Panc1 (cell line): ENCODE measurements around the gene SP110. TPM values are rescaled to one million over a fixed set of nuclear protein-coding genes. Genes with fewer than 3 reads are reported as not detected.

Experiments used
- ATAC-seq: fragments of 200-7000 bp; cut with Tn5 transposase; 2 replicates; pipeline ENCODE4 v1.9.1; 2020; ENCODE audit warnings: mild to moderate bottlenecking, moderate library complexity
- BruUV-seq: library from RNA; stranded (reverse); fragments of 400-500 nt; replicated peaks from 2 replicates; lab custom pipeline; 2021; lab: Mats Ljungman, UMichigan
- CTCF ChIA-PET: fragments of 300-600 bp; sonication (Branson Sonifier 250); formaldehyde crosslinking; loops from one replicate; lab custom pipeline; 2022; ENCODE audit warnings: antibody characterized with exemption; lab: Charles Lee
- POLR2A ChIA-PET: fragments of 300-600 bp; sonication (Branson Sonifier 250); formaldehyde crosslinking; loops from one replicate; lab custom pipeline; 2022; ENCODE audit warnings: antibody characterized with exemption; lab: Charles Lee
- DNase-seq: peaks from one replicate; pipeline ENCODE4 v3.0.0-alpha.2; 2010; ENCODE audit warnings: low read depth, low spot score
- H3K27ac ChIP-seq: 2 replicates; pipeline ENCODE4 v1.5.1; 2011; ENCODE audit warnings: mild to moderate bottlenecking, low read length, inconsistent platforms
- H3K27me3 ChIP-seq: fragments of 200-500 bp; sonication (Bioruptor generic); 2 replicates; pipeline ENCODE4 v1.6.0; 2014; ENCODE audit warnings: low read length, inconsistent platforms; ENCODE audit not compliant: control insufficient read depth, insufficient read depth
- H3K36me3 ChIP-seq: fragments of 200-500 bp; sonication (Bioruptor generic); 2 replicates; pipeline ENCODE4 v1.5.1; 2014; ENCODE audit warnings: inconsistent platforms, mild to moderate bottlenecking, low read length, moderate library complexity; ENCODE audit not compliant: control insufficient read depth, insufficient read depth
- H3K4me1 ChIP-seq: 2 replicates; pipeline ENCODE4 v1.5.1; 2011; ENCODE audit warnings: inconsistent platforms, mild to moderate bottlenecking, low read length, moderate library complexity; ENCODE audit not compliant: control insufficient read depth, insufficient read depth
- H3K4me3 ChIP-seq, 2 experiments: 2 replicates each; pipeline ENCODE4 v1.5.1; 2011 to 2012; ENCODE audit warnings: low read depth in 2 of 2, low read length in 2 of 2, mild to moderate bottlenecking in 2 of 2, inconsistent platforms in 1 of 2, moderate library complexity in 1 of 2
- H3K9me3 ChIP-seq: fragments of 200-500 bp; sonication (Bioruptor generic); 2 replicates; pipeline ENCODE4 v1.5.1; 2014; ENCODE audit warnings: low read depth, mild to moderate bottlenecking, inconsistent platforms, low read length, moderate library complexity; ENCODE audit not compliant: control insufficient read depth, insufficient read depth
- POLR2AphosphoS5 ChIP-seq: IDR thresholded peaks from 2 replicates; pipeline ENCODE4 v1.6.1; 2012; ENCODE audit warnings: mild to moderate bottlenecking, low read depth, low read length, moderate library complexity
- SIN3A ChIP-seq: IDR thresholded peaks from 2 replicates; pipeline ENCODE4 v1.6.1; 2012; ENCODE audit warnings: low read depth, mild to moderate bottlenecking, low read length, moderate library complexity, borderline replicate concordance; ENCODE audit not compliant: insufficient read depth
- TCF7L2 ChIP-seq: IDR thresholded peaks from 2 replicates; pipeline ENCODE4 v1.6.1; 2011; ENCODE audit warnings: mild to moderate bottlenecking, low read depth, low read length, inconsistent platforms
- in situ Hi-C: cut with HindIII; loops from 2 replicates; pipeline ENCODE4 v1.10.0; 2016; ENCODE audit warnings: low sequenced_read_pairs, low pct_unique_long_range_greater_than_20kb
- intact Hi-C: fragments of 100-400 bp; cut with micrococcal nuclease; formaldehyde crosslinking; loops from one replicate; pipeline ENCODE4 v1.10.0; 2022; ENCODE audit not compliant: unreplicated experiment
- total RNA-seq: library from RNA; stranded (reverse); gene quantifications from one replicate; pipeline ENCODE4 v1.2.1, GENCODE V29; 2021; ENCODE audit not compliant: unreplicated experiment
- TF ChIP-seq, protein P1 (sequence below), 2 experiments: IDR thresholded peaks; 2 replicates each; pipeline ENCODE4 v1.6.1; 2011 to 2012; ENCODE audit warnings: low read depth in 2 of 2, control low read depth in 1 of 2, low read length in 1 of 2, mild to moderate bottlenecking in 1 of 2, moderate library complexity in 1 of 2; ENCODE audit not compliant: insufficient read depth in 1 of 2
- TF ChIP-seq, protein P2 (sequence below): fragments of 450-650 bp; IDR thresholded peaks from 2 replicates; pipeline ENCODE4 v1.5.1; 2017; ENCODE audit warnings: mild to moderate bottlenecking

SP110 gene
- total RNA-seq, 1 experiment from 2014 or later, result 6.2 TPM

DNA sequence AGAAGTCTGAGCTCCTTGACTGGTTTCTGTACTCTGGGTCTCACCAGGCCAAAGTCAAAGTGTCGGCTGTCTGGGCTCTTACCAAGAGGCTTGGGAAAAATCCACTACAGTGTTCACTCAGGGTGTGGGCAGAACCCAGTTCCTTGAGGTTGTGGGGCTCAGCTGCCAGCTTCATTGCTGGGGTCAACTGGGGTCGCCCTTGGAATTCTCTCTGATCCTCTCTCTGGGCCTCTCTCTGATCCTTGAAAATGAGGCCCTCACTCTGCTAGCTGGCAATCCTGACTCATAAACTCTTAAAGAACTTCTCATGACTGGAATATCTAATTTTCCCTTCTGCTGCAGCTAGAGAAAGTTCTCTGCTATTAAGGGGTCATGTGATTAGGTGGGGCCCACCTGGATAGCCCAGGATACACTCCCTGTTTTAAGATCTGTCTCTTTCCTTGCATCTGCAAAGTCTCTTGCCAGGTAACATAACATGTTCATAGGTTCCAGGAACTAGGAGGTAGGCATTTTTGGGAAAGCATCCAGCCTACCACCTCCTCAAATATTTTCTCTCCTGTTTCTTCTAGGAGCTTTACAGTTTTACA, 66.3 kb downstream of the SP110 start:
- TF ChIP-seq SIN3A, result no peak
- TF ChIP-seq, protein P1, sequence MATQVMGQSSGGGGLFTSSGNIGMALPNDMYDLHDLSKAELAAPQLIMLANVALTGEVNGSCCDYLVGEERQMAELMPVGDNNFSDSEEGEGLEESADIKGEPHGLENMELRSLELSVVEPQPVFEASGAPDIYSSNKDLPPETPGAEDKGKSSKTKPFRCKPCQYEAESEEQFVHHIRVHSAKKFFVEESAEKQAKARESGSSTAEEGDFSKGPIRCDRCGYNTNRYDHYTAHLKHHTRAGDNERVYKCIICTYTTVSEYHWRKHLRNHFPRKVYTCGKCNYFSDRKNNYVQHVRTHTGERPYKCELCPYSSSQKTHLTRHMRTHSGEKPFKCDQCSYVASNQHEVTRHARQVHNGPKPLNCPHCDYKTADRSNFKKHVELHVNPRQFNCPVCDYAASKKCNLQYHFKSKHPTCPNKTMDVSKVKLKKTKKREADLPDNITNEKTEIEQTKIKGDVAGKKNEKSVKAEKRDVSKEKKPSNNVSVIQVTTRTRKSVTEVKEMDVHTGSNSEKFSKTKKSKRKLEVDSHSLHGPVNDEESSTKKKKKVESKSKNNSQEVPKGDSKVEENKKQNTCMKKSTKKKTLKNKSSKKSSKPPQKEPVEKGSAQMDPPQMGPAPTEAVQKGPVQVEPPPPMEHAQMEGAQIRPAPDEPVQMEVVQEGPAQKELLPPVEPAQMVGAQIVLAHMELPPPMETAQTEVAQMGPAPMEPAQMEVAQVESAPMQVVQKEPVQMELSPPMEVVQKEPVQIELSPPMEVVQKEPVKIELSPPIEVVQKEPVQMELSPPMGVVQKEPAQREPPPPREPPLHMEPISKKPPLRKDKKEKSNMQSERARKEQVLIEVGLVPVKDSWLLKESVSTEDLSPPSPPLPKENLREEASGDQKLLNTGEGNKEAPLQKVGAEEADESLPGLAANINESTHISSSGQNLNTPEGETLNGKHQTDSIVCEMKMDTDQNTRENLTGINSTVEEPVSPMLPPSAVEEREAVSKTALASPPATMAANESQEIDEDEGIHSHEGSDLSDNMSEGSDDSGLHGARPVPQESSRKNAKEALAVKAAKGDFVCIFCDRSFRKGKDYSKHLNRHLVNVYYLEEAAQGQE (IDR thresholded peaks at IDR 0.05; ENCODE audit: insufficient read depth in 1 of 2, low read depth in 2 of 2, low read length in 1 of 2), result no peak
- TF ChIP-seq TCF7L2, result no peak
- no peak for TF ChIP-seq POLR2AphosphoS5
- TF ChIP-seq, protein P2, sequence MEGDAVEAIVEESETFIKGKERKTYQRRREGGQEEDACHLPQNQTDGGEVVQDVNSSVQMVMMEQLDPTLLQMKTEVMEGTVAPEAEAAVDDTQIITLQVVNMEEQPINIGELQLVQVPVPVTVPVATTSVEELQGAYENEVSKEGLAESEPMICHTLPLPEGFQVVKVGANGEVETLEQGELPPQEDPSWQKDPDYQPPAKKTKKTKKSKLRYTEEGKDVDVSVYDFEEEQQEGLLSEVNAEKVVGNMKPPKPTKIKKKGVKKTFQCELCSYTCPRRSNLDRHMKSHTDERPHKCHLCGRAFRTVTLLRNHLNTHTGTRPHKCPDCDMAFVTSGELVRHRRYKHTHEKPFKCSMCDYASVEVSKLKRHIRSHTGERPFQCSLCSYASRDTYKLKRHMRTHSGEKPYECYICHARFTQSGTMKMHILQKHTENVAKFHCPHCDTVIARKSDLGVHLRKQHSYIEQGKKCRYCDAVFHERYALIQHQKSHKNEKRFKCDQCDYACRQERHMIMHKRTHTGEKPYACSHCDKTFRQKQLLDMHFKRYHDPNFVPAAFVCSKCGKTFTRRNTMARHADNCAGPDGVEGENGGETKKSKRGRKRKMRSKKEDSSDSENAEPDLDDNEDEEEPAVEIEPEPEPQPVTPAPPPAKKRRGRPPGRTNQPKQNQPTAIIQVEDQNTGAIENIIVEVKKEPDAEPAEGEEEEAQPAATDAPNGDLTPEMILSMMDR, result no peak
- POLR2A ChIA-PET, result interaction anchor here (0.6 kb wide), 1 partner anchor 369 kb away, joined by 12 read pairs; no protein-coding TSS in a partner anchor
- no peaks in the 10 kb centered on the region for H3K36me3 ChIP-seq
- no peaks in the 10 kb centered on the region for H3K4me1 ChIP-seq
- intact Hi-C loops, result no loop called here
- H3K27me3 ChIP-seq, result no peaks in the 10 kb centered on the region
- DNase-seq (no peak), ATAC-seq (no peak)
- in situ Hi-C loops, result no loop called here
- no TSS peak for BruUV-seq
- CTCF ChIA-PET, result no interaction called here
- H3K4me3 ChIP-seq, result no peak overlapping the region
- no peaks in the 10 kb centered on the region for H3K9me3 ChIP-seq
- no peak overlapping the region for H3K27ac ChIP-seq

GRCh38 chr2:230152334-230152733, 67.5 kb downstream of the SP110 start:
- in situ Hi-C loops, result no loop called here
- Histone ChIP-seq H3K4me1 (no peaks in the 10 kb centered on the region), H3K27ac (no peak overlapping the region), H3K36me3 (no peaks in the 10 kb centered on the region), H3K27me3 (no peaks in the 10 kb centered on the region), H3K4me3 (no peak overlapping the region), H3K9me3 (no peaks in the 10 kb centered on the region)
- POLR2A ChIA-PET, result no interaction called here
- CTCF ChIA-PET, result no interaction called here
- no peak for TF ChIP-seq SIN3A
- no peak for TF ChIP-seq TCF7L2
- no peak for TF ChIP-seq POLR2AphosphoS5
- TF ChIP-seq, protein P1 (IDR thresholded peaks at IDR 0.05; ENCODE audit: insufficient read depth in 1 of 2, low read depth in 2 of 2, low read length in 1 of 2), result no peak
- TF ChIP-seq, protein P2, result no peak
- BruUV-seq, result no TSS peak
- intact Hi-C loops, result no loop called here
- DNase-seq (no peak), ATAC-seq (no peak)
